ENCODE measurements around the gene SYP.
"Not testable (repeated sequence)": the region's sequence is repeated elsewhere in the genome, so short reads cannot be mapped to it uniquely, and the experiment has no call there.

SYP gene

DNA sequence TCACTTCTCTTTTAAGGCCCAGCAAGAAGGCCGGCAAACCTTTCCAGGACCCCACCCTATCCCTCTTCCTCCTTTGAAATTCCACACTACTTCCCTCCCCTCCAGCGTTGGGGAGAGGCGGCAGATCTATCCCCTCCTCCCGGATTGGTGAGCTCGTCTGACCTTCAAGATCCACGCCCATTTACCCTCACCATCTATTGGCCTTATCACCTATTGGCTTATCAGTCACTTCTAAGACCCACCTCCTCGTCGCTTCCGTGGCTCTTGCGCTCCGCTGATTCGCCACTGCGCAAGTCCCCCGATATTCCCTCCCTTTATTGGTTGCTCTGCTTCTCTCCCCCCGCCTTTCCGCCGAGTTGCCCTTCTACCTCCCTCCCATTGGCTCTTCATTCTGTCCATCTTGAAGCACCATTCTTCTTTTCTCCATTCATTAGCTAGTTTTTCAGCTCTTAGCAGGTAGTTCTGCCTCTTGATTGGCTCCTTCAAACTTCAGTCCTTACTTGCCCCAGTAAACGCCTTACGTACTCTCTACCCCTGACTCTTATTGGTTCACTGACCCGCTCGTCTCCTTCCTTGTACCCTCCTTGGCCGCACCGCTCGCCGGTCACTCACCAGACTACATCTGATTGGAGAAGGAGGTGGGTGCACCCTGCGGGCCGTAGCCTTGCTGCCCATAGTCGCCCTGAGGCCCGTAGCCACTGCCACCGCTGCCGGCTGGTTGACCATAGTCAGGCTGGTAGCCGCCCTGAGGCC, 9.0 kb downstream of the SYP start:
- peak; percentile 58 to 73 for DNase-seq (ENCODE audit: extremely low read depth in 1 of 2, low read depth in 1 of 2)

DNA sequence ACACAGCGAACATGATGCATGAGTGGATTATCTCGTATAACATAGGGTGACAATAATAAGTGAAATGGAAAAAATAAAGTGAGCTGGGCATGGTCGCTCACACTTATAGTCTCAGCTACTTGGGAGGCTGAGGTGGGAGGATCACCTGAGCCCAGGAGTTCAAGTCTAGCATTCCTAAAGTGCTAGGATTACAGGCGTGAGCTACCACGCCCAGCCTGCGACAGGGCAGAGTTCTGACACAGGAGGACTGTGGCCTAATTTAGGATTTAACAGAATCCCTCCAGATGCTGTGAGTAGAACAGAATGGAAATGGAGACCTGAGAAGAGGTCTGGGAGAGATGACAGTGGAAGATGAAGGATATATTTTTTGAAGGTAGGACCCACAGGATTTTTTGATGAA, 10.4 kb downstream of the SYP start:
- no peak for DNase-seq (ENCODE audit: extremely low read depth in 1 of 2, low read depth in 1 of 2)

DNA sequence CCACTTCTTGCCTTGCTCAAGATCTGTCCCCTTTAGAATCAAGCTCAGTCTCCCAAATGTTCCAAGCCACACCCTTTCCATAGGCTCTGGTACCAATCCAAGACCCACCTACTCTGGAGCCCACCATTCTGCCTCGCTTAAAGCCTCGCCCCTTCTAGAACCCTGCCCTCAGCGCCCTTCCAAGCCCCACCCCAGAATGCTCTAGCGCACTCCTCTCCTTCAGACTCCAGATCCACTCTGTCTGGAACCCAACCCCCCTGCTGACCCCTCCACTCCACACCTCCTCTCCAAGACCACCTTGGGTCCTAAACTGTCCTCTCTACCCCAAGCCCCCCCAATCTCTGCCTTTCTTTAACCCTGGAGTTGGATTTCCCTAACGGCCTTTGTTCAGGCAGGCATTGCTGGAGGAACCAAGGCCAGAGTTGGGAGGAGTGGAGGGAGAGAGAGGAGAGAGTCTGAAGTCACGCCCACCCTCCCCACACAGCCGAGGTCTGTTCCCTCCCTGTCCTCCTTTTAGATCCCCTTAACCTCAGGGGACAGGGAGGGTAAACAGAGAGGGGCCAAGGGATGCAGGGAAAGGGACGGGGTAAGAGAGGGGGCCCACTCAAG, 11.4 kb downstream of the SYP start:
- no peak for DNase-seq (ENCODE audit: extremely low read depth in 1 of 2, low read depth in 1 of 2)

DNA sequence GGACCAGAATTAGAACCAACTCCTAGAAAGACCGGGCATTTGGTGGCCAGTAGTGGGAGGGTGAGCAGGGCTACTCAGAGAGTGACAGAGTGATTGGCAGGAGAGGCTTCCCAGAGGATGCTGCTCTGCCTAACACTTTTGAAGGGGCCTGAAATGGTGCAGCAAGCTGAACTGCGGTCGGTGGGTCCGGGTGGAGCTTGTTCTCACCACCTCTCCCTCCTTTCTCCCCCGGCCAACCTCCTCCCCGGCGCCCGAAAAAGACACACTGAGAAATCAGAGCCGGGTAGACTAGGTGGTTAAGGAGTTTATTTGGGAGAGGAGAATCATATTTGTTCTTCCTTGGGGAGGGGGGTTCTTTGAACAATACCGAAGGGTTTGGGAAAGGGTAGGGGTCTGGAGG, 12.5 kb downstream of the SYP start:
- DNase-seq (ENCODE audit: extremely low read depth in 1 of 2, low read depth in 1 of 2): no peak

DNA sequence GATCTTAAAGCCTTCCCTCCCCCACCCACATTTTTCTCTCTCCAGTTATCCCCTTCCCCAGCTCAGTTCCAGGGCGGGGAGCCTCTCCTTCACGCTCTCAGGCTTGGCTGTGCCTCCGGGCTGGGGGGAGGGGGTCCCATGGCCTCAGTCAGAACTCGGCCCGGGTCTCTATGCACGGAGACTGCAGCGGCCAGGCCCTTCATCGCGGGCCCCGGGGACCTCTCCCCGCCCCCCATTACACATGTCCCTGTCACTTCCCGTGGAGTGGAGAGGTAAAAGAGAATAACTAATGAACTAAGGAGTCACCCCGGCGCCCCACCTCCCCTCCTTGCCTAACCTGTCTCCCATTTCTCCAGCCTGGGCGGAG, 13.0 kb downstream of the SYP start:
- DNase-seq (ENCODE audit: extremely low read depth in 1 of 2, low read depth in 1 of 2): no peak

DNA sequence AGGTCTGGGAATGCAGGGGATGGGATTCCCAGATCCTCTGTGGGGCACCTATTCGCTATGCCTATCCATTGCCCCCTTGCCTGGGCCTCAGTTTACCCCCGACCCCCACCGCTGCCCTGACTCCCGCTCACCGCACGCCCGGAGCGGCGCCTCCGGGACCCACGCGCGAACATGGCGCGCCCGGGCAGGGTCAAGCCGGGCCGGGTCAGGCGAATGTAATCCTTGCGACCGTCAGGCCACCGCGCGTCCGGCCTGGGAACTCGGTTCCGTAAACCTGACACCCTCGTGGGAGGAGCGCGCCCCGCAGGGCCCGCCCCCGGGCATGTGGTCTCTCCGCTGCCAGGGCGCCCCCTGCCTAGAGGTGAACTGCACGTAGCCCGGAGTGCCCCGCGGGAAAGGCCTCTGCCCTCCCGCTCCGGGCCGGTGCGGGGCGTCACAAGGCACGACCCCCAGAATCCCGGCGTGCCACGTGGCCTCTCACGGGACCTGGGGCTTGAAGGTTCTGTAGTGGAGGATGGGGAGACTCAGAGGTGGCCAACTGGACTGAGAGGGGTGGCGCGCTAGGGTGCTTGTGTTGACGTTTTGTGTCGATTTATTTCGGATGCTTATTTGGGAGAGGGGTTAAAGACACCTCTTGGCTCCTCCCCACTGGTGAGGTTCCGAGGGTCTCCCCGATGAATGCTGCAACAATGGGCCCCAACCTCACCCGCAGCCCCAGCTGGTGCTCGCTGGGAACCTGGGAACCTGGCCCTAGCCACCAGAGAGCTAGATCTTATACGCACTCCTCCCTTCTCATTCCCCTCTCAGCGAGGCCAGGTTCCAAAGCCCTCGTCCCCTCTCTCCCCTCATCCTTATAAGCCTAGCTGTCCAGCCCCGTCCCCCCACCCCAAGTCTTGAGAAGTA, 13.6 kb downstream of the SYP start, which contains the start of gene PRICKLE3:
Gene PRICKLE3 (minus strand): TSS at position 249 of the 903 bp plus-strand sequence. CDS start 76 bp downstream, at position 173.
- peak in 1 of 2 donors; percentile 61 for DNase-seq (ENCODE audit: extremely low read depth in 1 of 2, low read depth in 1 of 2)

DNA sequence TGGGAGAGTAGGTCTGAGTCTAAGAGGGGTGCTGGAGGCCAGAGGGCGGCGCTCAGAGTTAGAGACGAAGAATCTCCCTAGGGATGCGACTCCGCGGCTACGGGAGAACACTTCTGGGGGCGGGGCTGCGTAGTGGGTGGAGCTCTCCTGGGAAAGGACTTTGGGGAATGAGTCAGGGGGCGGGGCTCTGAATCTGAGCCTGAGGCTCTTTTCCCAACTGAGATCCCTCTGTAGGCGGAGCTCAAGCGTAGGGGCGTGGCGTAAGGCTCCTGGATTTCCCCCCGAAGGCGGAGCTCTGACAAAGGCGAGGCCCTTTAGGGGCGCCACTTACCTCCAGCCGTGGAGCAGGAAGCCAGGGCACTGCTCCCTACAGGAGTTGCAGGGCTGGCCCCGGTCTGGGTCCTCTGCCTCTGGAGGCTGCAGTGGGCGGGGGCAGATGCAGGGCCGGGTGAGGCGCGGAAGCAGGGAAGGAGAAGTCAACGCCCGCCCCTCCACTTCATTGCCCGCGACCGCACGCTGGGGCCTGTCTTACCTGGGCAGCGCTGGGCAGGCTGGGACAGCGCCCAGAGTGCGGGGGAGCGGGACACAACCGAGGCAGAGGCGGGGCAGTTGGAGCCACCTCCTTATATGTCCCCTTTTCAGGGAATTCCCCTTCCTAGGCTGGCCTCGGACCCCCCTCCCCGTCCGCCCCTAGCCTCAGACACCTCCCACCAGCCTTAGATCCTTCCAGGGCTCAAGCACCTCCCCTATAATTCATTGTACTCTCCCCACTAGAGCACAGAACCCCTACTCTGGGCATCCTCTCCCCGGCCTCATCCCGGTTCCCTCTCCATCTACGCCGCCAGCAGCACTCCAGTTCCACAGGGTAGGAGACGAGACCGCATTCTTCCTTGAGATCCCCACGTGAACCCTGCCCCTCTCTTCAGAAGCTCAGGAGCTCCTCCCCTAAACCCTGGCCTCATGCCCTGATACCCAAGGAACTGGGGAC, 15.4 kb downstream of the SYP start:
- no peak for DNase-seq (ENCODE audit: extremely low read depth in 1 of 2, low read depth in 1 of 2)

DNA sequence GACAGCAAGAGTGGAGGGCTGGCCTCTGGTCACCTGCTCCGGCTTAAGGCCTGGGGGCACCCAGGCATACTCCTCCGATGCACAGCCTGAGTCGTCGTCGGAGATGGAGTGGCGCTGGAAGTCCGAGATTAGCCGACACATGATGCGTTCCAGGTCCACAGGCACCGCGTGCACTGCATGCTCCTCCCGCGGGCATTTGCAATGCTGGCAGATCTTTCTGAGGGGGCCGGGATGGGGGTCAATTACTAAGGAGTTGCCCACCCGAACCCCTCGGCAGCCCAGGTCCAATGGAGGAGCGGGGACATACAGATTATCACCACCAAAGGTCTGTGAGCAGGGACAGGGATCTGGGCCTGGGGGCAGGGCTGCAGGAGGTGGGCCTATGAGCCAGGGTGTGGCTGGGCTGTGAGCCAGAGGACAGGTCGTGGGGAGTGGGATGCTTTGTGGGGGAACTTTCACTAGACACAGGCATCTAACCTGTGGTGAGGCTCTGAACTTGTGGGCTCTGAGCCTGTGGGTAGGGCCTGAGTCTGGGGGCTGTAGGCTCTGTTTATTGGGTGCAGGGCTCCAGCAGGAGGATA, 16.2 kb downstream of the SYP start:
- no peak for DNase-seq (ENCODE audit: extremely low read depth in 1 of 2, low read depth in 1 of 2)

DNA sequence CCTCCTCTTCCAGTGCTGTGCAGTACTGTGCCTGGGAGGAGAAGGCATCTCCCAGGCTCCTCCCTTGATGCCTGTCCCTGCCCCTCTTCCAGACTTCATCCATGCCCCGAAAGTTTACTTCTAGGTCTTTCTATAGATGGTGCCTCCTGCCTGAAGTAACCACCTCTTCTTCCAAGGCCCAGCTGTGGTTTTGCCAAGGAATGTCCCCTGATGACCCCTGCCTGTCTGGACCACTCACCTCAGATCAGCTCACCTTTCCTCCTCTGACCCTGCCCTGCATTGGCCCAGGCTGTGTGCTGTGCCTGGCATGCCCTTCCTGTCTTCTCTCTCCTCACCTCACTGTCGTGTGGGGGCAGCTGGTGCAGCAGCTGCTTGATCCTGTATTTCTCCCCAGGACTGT, 20.6 kb downstream of the SYP start:
- no peak for DNase-seq (ENCODE audit: extremely low read depth in 1 of 2, low read depth in 1 of 2)

DNA sequence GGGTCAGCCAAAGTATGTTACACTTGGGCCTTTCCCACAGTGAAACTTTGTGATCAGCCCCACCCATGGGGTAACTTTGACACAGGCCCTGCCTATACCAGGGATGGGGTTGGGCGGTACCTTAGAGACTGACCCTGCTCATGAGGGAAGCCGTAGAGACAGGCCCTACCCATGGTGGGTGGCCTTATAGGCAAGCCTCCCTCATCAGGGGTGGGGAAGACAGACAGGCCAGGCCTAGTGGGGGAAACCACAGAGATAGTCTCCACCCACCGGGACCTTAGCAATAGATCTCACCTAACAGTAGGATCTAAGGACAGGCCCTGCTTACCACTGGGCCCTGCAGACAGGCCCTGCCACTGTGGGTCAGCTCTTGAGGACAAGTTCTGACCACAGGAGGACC, 21.5 kb downstream of the SYP start:
- no peak for DNase-seq (ENCODE audit: extremely low read depth in 1 of 2, low read depth in 1 of 2)

DNA sequence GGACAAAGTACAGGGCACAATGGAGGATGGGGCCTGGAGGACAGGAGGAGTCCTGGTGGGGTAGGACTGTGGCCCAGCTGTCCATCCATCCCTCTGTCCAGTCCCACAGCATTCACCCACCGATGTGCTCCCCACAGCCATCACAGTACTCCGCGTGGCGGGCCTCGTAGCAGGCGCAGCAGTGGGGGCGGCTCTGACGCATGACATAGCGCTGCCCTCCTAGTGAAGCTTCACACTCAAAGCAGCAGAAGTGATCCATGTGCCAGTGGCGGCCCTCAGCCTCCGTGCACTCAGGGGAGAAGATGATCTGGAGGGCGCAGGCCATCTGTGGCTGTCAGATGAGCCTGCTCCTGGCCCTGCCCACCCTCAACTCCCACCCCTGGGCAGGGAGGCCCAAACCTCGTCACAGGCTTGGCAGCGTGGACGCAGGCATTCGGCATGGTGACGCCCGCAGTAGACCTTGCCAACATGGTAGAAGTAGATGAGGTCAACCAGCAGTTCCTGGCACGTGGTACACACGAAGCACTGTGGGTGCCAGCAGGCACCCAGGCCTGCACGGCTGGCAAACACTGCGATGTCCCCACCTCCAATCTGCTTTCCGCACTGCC, 22.0 kb downstream of the SYP start:
- no peak for DNase-seq (ENCODE audit: extremely low read depth in 1 of 2, low read depth in 1 of 2)

DNA sequence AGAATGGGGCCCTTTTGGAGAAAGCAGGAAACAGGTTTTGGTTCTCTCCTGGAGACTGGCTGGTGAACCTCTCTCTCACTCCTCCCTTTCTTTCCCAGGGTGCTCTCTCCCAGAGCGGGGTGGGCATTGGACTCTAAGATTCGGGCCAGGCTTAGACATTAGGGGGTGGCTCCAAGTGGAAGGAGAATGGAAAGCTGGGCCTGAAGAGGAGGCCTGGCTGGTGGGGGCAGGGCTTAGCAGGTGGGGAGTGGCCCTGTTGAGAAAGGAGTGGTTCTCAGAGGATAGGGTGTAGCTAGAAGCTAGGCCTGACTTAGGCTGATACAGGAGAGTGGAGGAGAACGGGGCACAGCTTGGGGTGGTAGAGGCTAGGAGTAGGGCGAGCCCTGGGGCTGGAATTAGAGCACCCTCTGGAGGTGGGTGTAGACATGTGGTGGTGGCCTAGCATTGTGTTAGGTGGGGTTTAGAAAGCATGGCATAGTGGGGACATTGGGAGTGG, 22.6 kb downstream of the SYP start:
- no peak for DNase-seq (ENCODE audit: extremely low read depth in 1 of 2, low read depth in 1 of 2)

DNA sequence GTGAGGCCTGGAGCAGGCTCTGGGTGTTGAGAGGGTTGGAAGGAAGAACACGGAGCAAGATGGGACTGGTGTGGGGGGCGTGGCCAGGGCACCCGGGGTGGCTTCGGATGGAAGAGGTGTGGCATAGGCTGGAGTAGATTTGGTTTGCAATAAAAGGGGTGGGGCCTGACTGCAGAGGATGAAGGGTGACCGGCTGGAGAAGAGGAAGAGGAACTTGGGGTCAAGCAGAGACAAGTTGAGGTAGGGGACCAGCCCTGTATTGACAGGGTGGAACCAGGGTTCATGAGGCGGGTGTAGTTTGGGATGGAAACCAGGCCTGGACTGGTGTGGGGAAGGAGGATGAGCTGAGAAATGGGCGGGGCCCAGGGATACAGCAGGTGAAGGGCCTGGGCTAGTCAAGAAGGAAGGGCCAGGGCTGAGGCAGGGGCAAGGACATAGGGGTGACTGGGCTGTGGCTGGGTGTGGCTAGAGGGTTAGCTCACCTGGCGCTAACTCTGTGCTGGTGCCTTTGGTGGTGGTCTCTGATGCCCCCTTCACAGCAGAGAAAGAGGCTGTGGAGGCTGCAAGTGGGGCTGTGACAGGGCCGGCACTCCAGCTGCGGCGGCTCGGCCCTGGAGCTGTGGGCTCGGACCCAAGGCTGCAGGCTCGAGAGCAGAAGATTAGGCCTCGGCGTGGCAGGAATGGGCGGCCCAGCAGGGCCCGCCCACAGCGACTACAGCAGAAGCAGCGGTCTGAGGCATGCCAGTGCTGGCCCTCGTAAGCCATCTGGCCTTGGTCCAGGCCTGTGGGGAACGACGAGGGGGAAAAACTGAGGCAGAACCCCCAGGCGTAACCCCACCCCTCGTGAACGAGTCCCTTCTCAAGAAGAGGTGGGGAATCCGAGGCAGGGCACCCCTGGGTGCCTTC, 23.3 kb downstream of the SYP start:
- no peak for DNase-seq (ENCODE audit: extremely low read depth in 1 of 2, low read depth in 1 of 2)

DNA sequence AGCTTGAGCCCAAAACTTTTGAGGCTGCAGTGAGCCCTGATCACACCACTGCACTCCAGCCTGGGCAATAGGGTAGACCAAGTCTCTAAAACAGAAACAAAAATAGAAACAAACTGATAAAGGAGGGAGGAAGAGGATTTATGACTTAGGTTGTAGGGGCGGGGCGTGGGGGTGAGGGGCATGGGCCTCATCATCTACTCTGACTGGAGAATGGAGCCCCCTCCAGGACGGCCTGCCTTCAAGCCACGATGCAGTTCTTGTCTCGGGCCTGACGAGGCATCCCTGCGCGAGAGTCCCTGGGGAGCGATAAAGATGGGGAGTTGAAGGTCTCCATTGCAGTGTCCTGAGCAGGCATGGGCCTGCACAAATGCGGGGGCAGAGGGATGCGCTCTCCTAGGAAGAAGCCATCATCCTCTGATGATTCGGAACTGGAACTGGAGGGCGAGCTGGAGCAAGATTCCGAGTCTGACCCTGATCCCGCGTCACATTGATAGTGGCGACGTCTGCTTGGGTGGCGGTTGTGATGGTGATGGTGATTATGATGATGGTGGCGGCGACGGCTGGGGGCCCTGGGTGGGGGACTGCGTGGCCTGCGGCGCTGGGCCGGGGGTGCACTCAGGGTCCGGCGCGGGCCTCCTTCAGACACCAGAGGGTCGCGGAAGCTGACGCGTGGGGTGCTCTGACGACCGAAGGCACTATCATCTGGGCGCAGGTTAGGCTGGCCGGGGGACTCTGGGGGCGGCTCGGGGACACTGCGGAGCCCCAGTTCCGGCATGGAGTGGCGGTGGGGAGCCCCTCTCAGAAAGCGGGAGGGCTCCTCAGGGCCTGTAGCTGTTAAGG, 24.3 kb downstream of the SYP start:
- DNase-seq (ENCODE audit: extremely low read depth in 1 of 2, low read depth in 1 of 2): no peak

DNA sequence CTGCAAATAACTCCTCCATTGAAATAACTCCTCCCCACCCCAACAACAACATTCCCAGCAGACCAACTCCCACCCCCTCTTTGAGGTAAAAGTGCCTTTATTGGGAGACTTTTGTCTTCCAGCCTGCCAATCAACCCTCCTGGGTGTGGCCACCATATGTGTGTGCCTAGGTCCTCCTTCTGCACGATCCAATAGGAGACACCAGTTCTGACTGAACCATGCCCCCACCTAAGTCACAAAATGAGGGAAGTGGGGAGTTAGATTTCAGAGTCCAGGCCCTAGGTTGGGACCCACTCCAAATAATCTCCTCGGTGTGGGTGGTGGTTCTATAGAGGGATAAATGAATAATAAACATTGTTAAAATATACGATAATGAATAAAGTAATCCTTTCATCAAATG, 25.3 kb downstream of the SYP start:
- no peak for DNase-seq (ENCODE audit: extremely low read depth in 1 of 2, low read depth in 1 of 2)

DNA sequence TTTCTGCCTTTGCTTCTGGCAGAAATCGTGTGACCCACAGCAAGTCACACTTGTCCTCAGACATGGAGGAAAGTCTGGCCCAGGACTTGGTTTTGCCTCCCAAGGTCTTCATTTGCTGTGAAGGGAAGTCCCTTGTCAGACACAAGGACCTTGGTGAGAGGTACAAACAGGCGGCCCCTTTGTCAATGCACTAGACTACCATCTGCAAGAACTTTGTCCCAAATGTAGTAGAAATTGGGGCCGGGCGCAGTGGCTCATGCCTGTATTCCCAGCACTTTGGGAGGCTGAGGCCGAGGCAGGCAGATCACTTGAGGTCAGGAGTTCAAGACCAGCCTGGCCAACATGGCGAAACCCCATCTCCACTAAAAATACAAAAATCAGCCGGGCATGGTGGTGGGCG, 26.4 kb downstream of the SYP start:
- DNase-seq (ENCODE audit: extremely low read depth in 1 of 2, low read depth in 1 of 2): not testable (repeated sequence)

DNA sequence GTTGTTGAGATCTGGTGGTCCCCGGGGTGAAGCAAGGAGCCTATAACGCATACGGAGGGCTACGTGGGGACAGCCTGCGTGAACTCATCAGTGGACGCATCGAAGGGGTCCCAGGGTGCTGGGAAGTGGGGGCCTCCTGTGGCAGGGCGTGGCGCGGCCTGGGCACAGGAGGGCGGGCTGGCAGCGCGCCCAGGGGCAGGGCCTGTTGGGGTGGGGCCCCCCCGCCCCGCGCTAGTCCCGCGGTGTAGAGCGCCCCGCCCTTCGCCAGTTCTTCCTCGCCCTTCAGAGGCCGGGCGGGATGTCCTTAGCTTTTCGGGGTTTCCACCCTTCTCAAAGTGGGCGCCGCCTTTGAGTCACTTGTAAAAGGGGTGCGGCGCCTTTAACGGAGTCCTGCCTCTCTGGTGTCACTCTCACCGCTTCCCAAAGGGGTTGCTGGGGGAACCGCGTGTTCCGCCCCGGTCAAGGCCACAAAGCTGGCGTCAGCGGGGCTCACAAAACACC, 27.7 kb downstream of the SYP start:
- DNase-seq (ENCODE audit: extremely low read depth in 1 of 2, low read depth in 1 of 2): peak; percentile 46 to 55

Data from activated CD8-positive, alpha-beta memory T cell treated with anti-CD3 and anti-CD28 coated beads for 1 hour (primary cell).